HepG2 (cell line): ENCODE data around the gene DNMT3B. TPM values are rescaled to one million over a fixed set of nuclear protein-coding genes. Genes with fewer than 3 reads are reported as not detected.

Experiments used
- ATAC-seq: fragments of 200-7000 bp; cut with Tn5 transposase; 3 replicates; pipeline ENCODE4 v1.9.1; 2020; ENCODE audit warnings: mild to moderate bottlenecking, moderate library complexity
- BruUV-seq: library from RNA; stranded (reverse); fragments of 400-500 nt; replicated peaks from 2 replicates; lab custom pipeline; 2021; lab: Mats Ljungman, UMichigan
- CTCF ChIA-PET: fragments of 300-600 bp; formaldehyde crosslinking; extraction: SDS; loops from one replicate; lab custom pipeline; 2021; ENCODE audit warnings: low total read pairs, inconsistent platforms, low intra/inter-chr PET ratio; lab: Yijun Ruan, JAX
- POLR2A ChIA-PET: fragments of 350-600 bp; sonication (Branson Sonifier 250); formaldehyde crosslinking; loops from one replicate; lab custom pipeline; 2020; ENCODE audit warnings: antibody characterized with exemption, inconsistent platforms; lab: Yijun Ruan, JAX
- DNase-seq: peaks from one replicate; pipeline ENCODE4 v3.0.0-alpha.2; 2015; ENCODE audit warnings: low spot score
- FAIRE-seq: peaks from 3 replicates; lab custom pipeline; 2011; peaks lifted over from hg19 to GRCh38; lab: Jason Lieb, UNC
- H2AFZ ChIP-seq: one replicate; pipeline ENCODE4 v1.6.1; 2011; ENCODE audit warnings: low read length, inconsistent platforms
- H3K27ac ChIP-seq: fragments of 300-600 bp; 3 replicates; pipeline ENCODE4 v1.8.0; 2011; ENCODE audit warnings: mixed run types, mild to moderate bottlenecking, mixed read lengths, low read length, inconsistent platforms; ENCODE audit not compliant: insufficient read depth; ENCODE audit errors: extremely low read length
- H3K27me3 ChIP-seq, 2 experiments: fragments of 200-600 bp in 1 of 2; 2 replicates in 1 of 2; 3 replicates in 1 of 2; pipeline versions ENCODE4 v1.6.0 to v1.8.0; 2011; ENCODE audit warnings: low read length in 2 of 2, mild to moderate bottlenecking in 2 of 2, moderate library complexity in 2 of 2, inconsistent platforms in 1 of 2; ENCODE audit not compliant: insufficient read depth in 2 of 2, control insufficient read depth in 1 of 2
- H3K36me3 ChIP-seq, 2 experiments: fragments of 200-600 bp in 1 of 2; replicated peaks in 1 of 2; 2 replicates in 1 of 2; 3 replicates in 1 of 2; pipeline versions ENCODE4 v1.5.1 to v1.8.0; 2011; ENCODE audit warnings: low read length in 2 of 2, inconsistent platforms in 1 of 2; ENCODE audit not compliant: insufficient read depth in 2 of 2, control insufficient read depth in 1 of 2
- H3K4me1 ChIP-seq: 2 replicates; pipeline ENCODE4 v1.5.1; 2012; ENCODE audit warnings: low read length, inconsistent platforms; ENCODE audit not compliant: insufficient read depth
- H3K4me2 ChIP-seq: 2 replicates; pipeline ENCODE4 v1.6.0; 2011; ENCODE audit warnings: low read depth, low read length, inconsistent platforms
- H3K4me3 ChIP-seq, 3 experiments: fragments of 200-600 bp in 1 of 3; sonication (generic), shearing (Covaris generic) in 1 of 3; replicated peaks in 1 of 3; 2 replicates each; pipeline ENCODE4 v1.5.1; 2011 to 2016; ENCODE audit warnings: low read length in 3 of 3, inconsistent platforms in 2 of 3, low read depth in 2 of 3, mild to moderate bottlenecking in 2 of 3, control low read depth in 1 of 3, mixed read lengths in 1 of 3; ENCODE audit not compliant: insufficient read depth in 1 of 3
- H3K79me2 ChIP-seq: one replicate; pipeline ENCODE4 v1.6.1; 2011; ENCODE audit warnings: low read length, inconsistent platforms; ENCODE audit not compliant: insufficient read depth
- H3K9ac ChIP-seq: 2 replicates; pipeline ENCODE4 v1.6.0; 2011; ENCODE audit warnings: mild to moderate bottlenecking, low read depth, low read length, inconsistent platforms; ENCODE audit not compliant: insufficient read depth
- H3K9me3 ChIP-seq: 2 replicates; pipeline ENCODE4 v1.5.1; 2012; ENCODE audit warnings: mild to moderate bottlenecking, low read length
- H4K20me1 ChIP-seq: 2 replicates; pipeline ENCODE4 v1.6.0; 2011; ENCODE audit warnings: inconsistent platforms, mild to moderate bottlenecking, low read length, moderate library complexity; ENCODE audit not compliant: insufficient read depth
- CAMTA2 ChIP-seq: sonication (generic); formaldehyde crosslinking; IDR thresholded peaks from 2 replicates; pipeline ENCODE4 v1.4.0; 2020; ENCODE audit warnings: mild to moderate bottlenecking, missing genetic modification reagents, borderline replicate concordance
- EP300 ChIP-seq, 3 experiments: sonication (generic) in 1 of 3; formaldehyde crosslinking in 1 of 3; IDR thresholded peaks; 2 replicates each; pipeline versions ENCODE4 v1.5.1 to v1.6.1; 2011 to 2020; ENCODE audit warnings: low read depth in 2 of 3, low read length in 2 of 3, borderline replicate concordance in 1 of 3, improper control_type of control experiment in 1 of 3, mild to moderate bottlenecking in 1 of 3, missing genetic modification reagents in 1 of 3, moderate library complexity in 1 of 3
- KDM2A ChIP-seq: sonication (generic); formaldehyde crosslinking; IDR thresholded peaks from 2 replicates; pipeline ENCODE4 v1.4.0; 2020; ENCODE audit warnings: low read depth, missing genetic modification reagents, borderline replicate concordance
- REXO4 ChIP-seq: sonication (generic); formaldehyde crosslinking; IDR thresholded peaks from 2 replicates; pipeline ENCODE4 v1.8.0; 2022; ENCODE audit warnings: missing genetic modification reagents, mild to moderate bottlenecking, borderline replicate concordance
- RFX3 ChIP-seq: IDR thresholded peaks from 2 replicates; pipeline ENCODE4 v1.6.1; 2016; ENCODE audit warnings: missing biosample characterization, missing genetic modification reagents
- SNRNP70 ChIP-seq: fragments of 200-400 bp; formaldehyde crosslinking; IDR thresholded peaks from 2 replicates; pipeline ENCODE4 v1.6.1; 2017; ENCODE audit warnings: mild to moderate bottlenecking, low read depth, low read length, moderate library complexity
- THAP7 ChIP-seq: sonication (generic); formaldehyde crosslinking; IDR thresholded peaks from 2 replicates; pipeline ENCODE4 v1.8.1; 2023; ENCODE audit warnings: mild to moderate bottlenecking, missing genetic modification reagents
- ZFP36 ChIP-seq: fragments of 150-350 bp; IDR thresholded peaks from 2 replicates; pipeline ENCODE4 v1.6.1; 2018; ENCODE audit warnings: borderline replicate concordance, low read length, low read depth; ENCODE audit not compliant: partially characterized antibody
- ZNF12 ChIP-seq: sonication (generic); formaldehyde crosslinking; IDR thresholded peaks from 2 replicates; pipeline ENCODE4 v1.5.0; 2020; ENCODE audit warnings: missing genetic modification reagents
- ZNF318 ChIP-seq: sonication (generic); formaldehyde crosslinking; IDR thresholded peaks from 2 replicates; pipeline ENCODE4 v1.4.0; 2020; ENCODE audit warnings: mild to moderate bottlenecking, missing genetic modification reagents
- ZNF747 ChIP-seq: sonication (generic); formaldehyde crosslinking; IDR thresholded peaks from 2 replicates; pipeline ENCODE4 v1.8.1; 2023; ENCODE audit warnings: missing genetic modification reagents, mild to moderate bottlenecking, borderline replicate concordance
- ZSCAN20 ChIP-seq: sonication (generic); formaldehyde crosslinking; IDR thresholded peaks from 2 replicates; pipeline ENCODE4 v1.4.0; 2020; ENCODE audit warnings: missing genetic modification reagents, mild to moderate bottlenecking, borderline replicate concordance
- WGBS: methylation state at CpG from one replicate; pipeline ENCODE4 v1.1.6; 2017; ENCODE audit warnings: low lambda C conversion rate; 5-methylcytosine and 5-hydroxymethylcytosine counted together
- in situ Hi-C: cut with HindIII; loops from 2 replicates; pipeline ENCODE4 v1.10.0; 2017; ENCODE audit warnings: low pct_unique_long_range_greater_than_20kb; ENCODE audit not compliant: extremely low pct_ligation_motif_present
- intact Hi-C: fragments of 100-400 bp; cut with micrococcal nuclease; formaldehyde crosslinking; loops from one replicate; pipeline ENCODE4 v1.10.0; 2022; ENCODE audit not compliant: unreplicated experiment
- polyA plus RNA-seq, 8 experiments: library from polyadenylated mRNA; depleted of rRNA in 3 of 8; stranded (reverse) in 7 of 8; unstranded in 1 of 8; fragments of >200 nt; fragmentation: Illumina TruSeq in 4 of 8; extraction: Trizol in 4 of 8; gene quantifications; 2 replicates each; pipeline versions ENCODE4 v1.2.1 to v1.2.3, GENCODE V29; 2011 to 2016; ENCODE audit warnings: low read depth in 4 of 8, missing spikeins in 1 of 8, mixed read lengths in 1 of 8; ENCODE audit not compliant: insufficient read depth in 1 of 8
- total RNA-seq, 5 experiments: library from RNA; depleted of rRNA; stranded (reverse); fragments of >200 nt; fragmentation: Illumina TruSeq; extraction: Trizol; gene quantifications; 2 replicates each; pipeline ENCODE4 v1.2.3, GENCODE V29; 2016; ENCODE audit warnings: low read depth in 1 of 5

Gene DNMT3B
- total and polyA plus RNA-seq, 2 of the 13 experiments (the other 11 are each of a cell fraction or from before 2014, with no cell fraction given) = 3.8 to 13.9 TPM

GRCh38 chr20:32789896-32790750 lies 27.9 kb downstream of the DNMT3B start:
- Histone ChIP-seq H3K36me3 (peaks cover 7 to 50% of the 10 kb centered on the region in 2 experiments; a peak in 3 of 5 replicates), H3K27me3 (no peaks in the 10 kb centered on the region), H3K4me3 (no peak overlapping the region), H3K27ac (no peak overlapping the region), H3K4me2 (no peak overlapping the region), H3K79me2 (no peaks in the 10 kb centered on the region), H3K9me3 (no peaks in the 10 kb centered on the region), H3K4me1 (peaks cover 10% of the 10 kb centered on the region; the same call in 1 of the 2 replicates), H3K9ac (no peak overlapping the region), H2AFZ (no peak overlapping the region), H4K20me1 (no peaks in the 10 kb centered on the region)
- FAIRE-seq (peak; percentile 94), DNase-seq (peak; percentile 68), ATAC-seq (peak; percentile 95)
- in situ Hi-C loops (loop anchor here (5.0 kb wide), 2 partner anchors 102 to 307 kb away; no protein-coding TSS in a partner anchor), intact Hi-C loops (loop anchor here (1.0 to 10.0 kb wide), 5 partner anchors 37 to 422 kb away; partner anchors contain the start of genes BPIFB2 and SUN5)
- 76% methylated on average over 6 of the region's 6 CpGs for WGBS
- BruUV-seq = no TSS peak
- CTCF ChIA-PET = interaction anchor here (1.4 to 4.1 kb wide), 5 partner anchors 105 to 306 kb away, joined by 6 to 28 read pairs (median 13); partner anchors contain the start of gene C20orf203
- POLR2A ChIA-PET = no interaction called here
- TF ChIP-seq SNRNP70 = no peak
- TF ChIP-seq ZNF318 (CRISPR knock-in tag) = no peak; the same call in 1 of the 2 replicates
- TF ChIP-seq EP300 (IDR thresholded peaks at IDR 0.05; ENCODE audit: low read depth in 2 of 2, low read length in 2 of 2) = no peak
- no peak for TF ChIP-seq EP300 (CRISPR knock-in tag; IDR thresholded peaks at IDR 0.05; ENCODE audit: borderline replicate concordance)
- peak; percentile 63; the same call in 1 of the 2 replicates for TF ChIP-seq KDM2A (CRISPR knock-in tag)
- TF ChIP-seq THAP7 (CRISPR knock-in tag) = peak; percentile 61; the same call in 1 of the 2 replicates
- no peak for TF ChIP-seq REXO4 (CRISPR knock-in tag)
- TF ChIP-seq ZSCAN20 = no peak
- TF ChIP-seq ZNF747 (CRISPR knock-in tag) = no peak
- TF ChIP-seq ZNF12 (CRISPR knock-in tag) = no peak
- no peak for TF ChIP-seq CAMTA2
- TF ChIP-seq ZFP36 = no peak
- no peak for TF ChIP-seq RFX3
